Endothelial cell of umbilical vein (primary cell): ENCODE results near the gene MBTPS1.

Experiments used
- EZH2 ChIP-seq: IDR thresholded peaks from 2 replicates; pipeline ENCODE4 v1.6.1; 2012; ENCODE audit warnings: borderline replicate concordance, low read depth, mild to moderate bottlenecking, moderate library complexity, low read length, inconsistent platforms; ENCODE audit not compliant: severe bottlenecking
- GATA2 ChIP-seq: IDR thresholded peaks from 2 replicates; pipeline ENCODE4 v1.7.0; 2011; ENCODE audit warnings: low read depth, mild to moderate bottlenecking, moderate library complexity, mixed read lengths, low read length; ENCODE audit not compliant: insufficient read length, insufficient read depth
- MYC ChIP-seq: IDR thresholded peaks from one replicate; pipeline ENCODE4 v1.6.1; 2011; ENCODE audit warnings: mild to moderate bottlenecking, low read depth, low read length
- POLR2A ChIP-seq: IDR thresholded peaks from 2 replicates; pipeline ENCODE4 v1.6.1; 2012; ENCODE audit warnings: low read depth, mild to moderate bottlenecking, control low read depth, low read length
- POLR2AphosphoS5 ChIP-seq: IDR thresholded peaks from 2 replicates; pipeline ENCODE4 v1.6.1; 2012; ENCODE audit warnings: low read depth, mild to moderate bottlenecking, control low read depth, low read length, moderate library complexity; ENCODE audit not compliant: insufficient read depth
- TF ChIP-seq, protein P1 (sequence below), 2 donors: IDR thresholded peaks; 1 replicate in 1 of 2; 2 replicates in 1 of 2; pipeline ENCODE4 v1.5.1; 2011; ENCODE audit warnings: low read length in 2 of 2, mild to moderate bottlenecking in 2 of 2, moderate library complexity in 2 of 2, control low read depth in 1 of 2, inconsistent platforms in 1 of 2, low read depth in 1 of 2; ENCODE audit not compliant: insufficient read depth in 1 of 2; ENCODE audit errors: extremely low read depth in 1 of 2
- TF ChIP-seq, protein P2 (sequence below): IDR thresholded peaks from 2 replicates; pipeline ENCODE4 v1.6.1; 2011; ENCODE audit not compliant: insufficient read depth, insufficient read length

DNA sequence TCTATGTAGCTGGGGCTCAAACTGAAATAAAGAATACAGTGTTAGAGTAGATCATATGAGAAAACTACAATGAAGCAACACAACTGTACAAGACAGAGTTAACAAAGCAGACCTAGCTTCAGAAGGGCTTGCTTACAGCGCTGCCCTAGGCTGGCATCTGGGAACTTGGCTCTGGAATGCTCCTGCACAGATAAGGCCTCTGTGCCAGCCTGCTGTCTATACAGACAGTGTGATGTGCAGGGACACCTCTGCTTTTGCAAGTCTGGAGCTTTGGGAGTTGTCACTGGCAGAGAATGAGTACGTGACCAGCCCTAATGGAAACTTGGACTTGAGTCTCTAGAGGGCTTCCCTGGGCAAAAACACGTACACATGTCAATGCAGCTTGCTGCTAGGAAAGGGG is 42.0 kb downstream of the MBTPS1 start:
- TF ChIP-seq, protein P1, sequence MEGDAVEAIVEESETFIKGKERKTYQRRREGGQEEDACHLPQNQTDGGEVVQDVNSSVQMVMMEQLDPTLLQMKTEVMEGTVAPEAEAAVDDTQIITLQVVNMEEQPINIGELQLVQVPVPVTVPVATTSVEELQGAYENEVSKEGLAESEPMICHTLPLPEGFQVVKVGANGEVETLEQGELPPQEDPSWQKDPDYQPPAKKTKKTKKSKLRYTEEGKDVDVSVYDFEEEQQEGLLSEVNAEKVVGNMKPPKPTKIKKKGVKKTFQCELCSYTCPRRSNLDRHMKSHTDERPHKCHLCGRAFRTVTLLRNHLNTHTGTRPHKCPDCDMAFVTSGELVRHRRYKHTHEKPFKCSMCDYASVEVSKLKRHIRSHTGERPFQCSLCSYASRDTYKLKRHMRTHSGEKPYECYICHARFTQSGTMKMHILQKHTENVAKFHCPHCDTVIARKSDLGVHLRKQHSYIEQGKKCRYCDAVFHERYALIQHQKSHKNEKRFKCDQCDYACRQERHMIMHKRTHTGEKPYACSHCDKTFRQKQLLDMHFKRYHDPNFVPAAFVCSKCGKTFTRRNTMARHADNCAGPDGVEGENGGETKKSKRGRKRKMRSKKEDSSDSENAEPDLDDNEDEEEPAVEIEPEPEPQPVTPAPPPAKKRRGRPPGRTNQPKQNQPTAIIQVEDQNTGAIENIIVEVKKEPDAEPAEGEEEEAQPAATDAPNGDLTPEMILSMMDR (IDR thresholded peaks at IDR 0.05; ENCODE audit: extremely low read depth in 1 of 2, insufficient read depth in 1 of 2, low read depth in 1 of 2, low read length in 2 of 2), result no peak
- TF ChIP-seq POLR2A (no peak), POLR2AphosphoS5 (no peak), MYC (no peak), EZH2 (no peak), GATA2 (no peak)
- TF ChIP-seq, protein P2, sequence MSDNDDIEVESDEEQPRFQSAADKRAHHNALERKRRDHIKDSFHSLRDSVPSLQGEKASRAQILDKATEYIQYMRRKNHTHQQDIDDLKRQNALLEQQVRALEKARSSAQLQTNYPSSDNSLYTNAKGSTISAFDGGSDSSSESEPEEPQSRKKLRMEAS, result no peak
